ENCODE data around the gene WDFY2.

- no peak for TF ChIP-seq CTCF (IDR thresholded peaks at IDR 0.05; ENCODE audit: control extremely low read depth in 1 of 3, insufficient read depth in 1 of 3, low read depth in 1 of 3, low read length in 3 of 3)
- no peak for TF ChIP-seq HDAC2 (IDR thresholded peaks at IDR 0.05; ENCODE audit: borderline replicate concordance in 1 of 2, low read depth in 2 of 2, low read length in 2 of 2)
- TF ChIP-seq RAD21 (IDR thresholded peaks at IDR 0.05 in 1 of 2, conservative IDR thresholded peaks at IDR 0.05 in 1 of 2; ENCODE audit: low read depth in 2 of 2, low read length in 2 of 2): no peak
- TF ChIP-seq SUZ12 (IDR thresholded peaks at IDR 0.05; ENCODE audit: low read length): no peak
- TF ChIP-seq POLR2AphosphoS5 (IDR thresholded peaks at IDR 0.05; ENCODE audit: low read depth, low read length): no peak
- TF ChIP-seq POLR2A (IDR thresholded peaks at IDR 0.05; ENCODE audit: control extremely low read depth in 1 of 2, low read depth in 2 of 2, low read length in 2 of 2): no peak
- TF ChIP-seq KDM5A (IDR thresholded peaks at IDR 0.05; ENCODE audit: low read length): no peak
- TF ChIP-seq KDM4A (IDR thresholded peaks at IDR 0.05; ENCODE audit: low read depth, low read length, severe bottlenecking): no peak
Measured at GRCh38 chr13:51802631-51803418, 218.6 kb downstream of the WDFY2 start.

Data from H1 (cell line).